H9 (cell line): ENCODE results near the gene SCFD2. TPM values are rescaled to one million over a fixed set of nuclear protein-coding genes. Genes with fewer than 3 reads are reported as not detected.

ENCODE experiments used
- DNase-seq: peaks from one replicate; pipeline ENCODE4 v3.0.0-alpha.2; 2017
- H2AFZ ChIP-seq: one replicate; pipeline ENCODE4 v1.6.1; 2013; ENCODE audit warnings: mild to moderate bottlenecking, low read length, control low read depth, moderate library complexity
- H2AK5ac ChIP-seq: 2 replicates; pipeline ENCODE4 v1.6.1; 2013; ENCODE audit warnings: low read length, control low read depth, mixed read lengths; ENCODE audit not compliant: insufficient read length
- H2BK120ac ChIP-seq: one replicate; pipeline ENCODE4 v1.6.1; 2013; ENCODE audit warnings: low read depth, mild to moderate bottlenecking, low read length, control low read depth, inconsistent platforms; ENCODE audit not compliant: poor library complexity, severe bottlenecking
- H2BK12ac ChIP-seq: 2 replicates; pipeline ENCODE4 v1.6.1; 2013; ENCODE audit warnings: low read length, control low read depth, mixed read lengths, low read depth; ENCODE audit not compliant: insufficient read length
- H2BK15ac ChIP-seq: 2 replicates; pipeline ENCODE4 v1.6.1; 2013; ENCODE audit warnings: low read depth, low read length, control low read depth
- H2BK20ac ChIP-seq: one replicate; pipeline ENCODE4 v1.6.1; 2013; ENCODE audit warnings: low read depth, mild to moderate bottlenecking, low read length, control low read depth, inconsistent platforms; ENCODE audit not compliant: poor library complexity, severe bottlenecking
- H2BK5ac ChIP-seq: 2 replicates; pipeline ENCODE4 v1.6.1; 2013; ENCODE audit warnings: low read length, control low read depth, mixed read lengths; ENCODE audit not compliant: insufficient read length
- H3K14ac ChIP-seq: 2 replicates; pipeline ENCODE4 v1.6.1; 2013; ENCODE audit warnings: low read length, control low read depth; ENCODE audit not compliant: insufficient read depth
- H3K18ac ChIP-seq: 2 replicates; pipeline ENCODE4 v1.6.1; 2013; ENCODE audit warnings: low read depth, mild to moderate bottlenecking, mixed read lengths, low read length, control low read depth; ENCODE audit not compliant: insufficient read length
- H3K23ac ChIP-seq: 2 replicates; pipeline ENCODE4 v1.6.1; 2013; ENCODE audit warnings: low read length, control low read depth, mixed read lengths, low read depth; ENCODE audit not compliant: insufficient read length
- H3K23me2 ChIP-seq: 2 replicates; pipeline ENCODE4 v1.6.1; 2013; ENCODE audit warnings: low read depth, mild to moderate bottlenecking, mixed read lengths, low read length, control low read depth; ENCODE audit not compliant: insufficient read length, poor library complexity, severe bottlenecking
- H3K27ac ChIP-seq: 2 replicates; pipeline ENCODE4 v1.5.1; 2013; ENCODE audit warnings: low read length, control low read depth, mixed read lengths, low read depth; ENCODE audit not compliant: insufficient read length
- H3K27me3 ChIP-seq: 2 replicates; pipeline ENCODE4 v1.6.1; 2013; ENCODE audit warnings: low read length, control low read depth, inconsistent platforms; ENCODE audit not compliant: insufficient read depth
- H3K4ac ChIP-seq: 2 replicates; pipeline ENCODE4 v1.6.1; 2013; ENCODE audit warnings: low read depth, mild to moderate bottlenecking, control low read depth, inconsistent platforms, low read length, moderate library complexity
- H3K4me1 ChIP-seq: 2 replicates; pipeline ENCODE4 v1.6.1; 2013; ENCODE audit warnings: low read length, control low read depth, inconsistent platforms; ENCODE audit not compliant: insufficient read depth
- H3K4me2 ChIP-seq: 2 replicates; pipeline ENCODE4 v1.6.1; 2013; ENCODE audit warnings: low read length, control low read depth, mixed read lengths; ENCODE audit not compliant: insufficient read length, insufficient read depth
- H3K56ac ChIP-seq: 2 replicates; pipeline ENCODE4 v1.6.1; 2013; ENCODE audit warnings: low read depth, mild to moderate bottlenecking, mixed read lengths, low read length, control low read depth; ENCODE audit not compliant: insufficient read length
- H3K79me1 ChIP-seq: 2 replicates; pipeline ENCODE4 v1.6.1; 2013; ENCODE audit warnings: low read depth, mild to moderate bottlenecking, moderate library complexity, low read length, control low read depth, inconsistent platforms; ENCODE audit not compliant: insufficient read depth, poor library complexity, severe bottlenecking
- H3K79me2 ChIP-seq: 2 replicates; pipeline ENCODE4 v1.6.1; 2013; ENCODE audit warnings: low read length, control low read depth, inconsistent platforms; ENCODE audit not compliant: insufficient read depth
- H3K9ac ChIP-seq: 2 replicates; pipeline ENCODE4 v1.6.1; 2013; ENCODE audit warnings: low read length, control low read depth, mixed read lengths; ENCODE audit not compliant: insufficient read length; ENCODE audit errors: extremely low read depth
- H3K9me3 ChIP-seq: one replicate; pipeline ENCODE4 v1.6.1; 2013; ENCODE audit warnings: low read depth, low read length, inconsistent platforms; ENCODE audit not compliant: control insufficient read depth
- H3T11ph ChIP-seq: one replicate; pipeline ENCODE4 v1.6.1; 2013; ENCODE audit warnings: mild to moderate bottlenecking, low read length, control low read depth, inconsistent platforms
- H4K20me1 ChIP-seq: one replicate; pipeline ENCODE4 v1.6.1; 2013; ENCODE audit not compliant: control insufficient read depth, insufficient read length, insufficient read depth
- H4K5ac ChIP-seq: 2 replicates; pipeline ENCODE4 v1.6.1; 2013; ENCODE audit warnings: low read depth, mild to moderate bottlenecking, mixed read lengths, low read length, control low read depth; ENCODE audit not compliant: insufficient read length
- H4K8ac ChIP-seq: replicated peaks from 2 replicates; pipeline ENCODE4 v1.6.1; 2013; ENCODE audit warnings: low read length, control low read depth, mixed read lengths, low read depth; ENCODE audit not compliant: insufficient read length
- H4K91ac ChIP-seq: 2 replicates; pipeline ENCODE4 v1.6.1; 2013; ENCODE audit warnings: low read depth, mild to moderate bottlenecking, moderate library complexity, mixed read lengths, low read length, control low read depth; ENCODE audit not compliant: insufficient read length
- H3K27ac Mint-ChIP-seq, 3 experiments: 2 replicates in 2 of 3; 3 replicates in 1 of 3; pipeline ENCODE4 v1.8.0; 2020 to 2021; ENCODE audit warnings: mixed read lengths in 3 of 3, mild to moderate bottlenecking in 1 of 3, moderate library complexity in 1 of 3
- H3K27me3 Mint-ChIP-seq: 2 replicates; pipeline ENCODE4 v1.8.0; 2021; ENCODE audit warnings: low read depth, mild to moderate bottlenecking, moderate library complexity, mixed read lengths
- H3K36me3 Mint-ChIP-seq, 3 experiments: 2 replicates in 2 of 3; 3 replicates in 1 of 3; pipeline ENCODE4 v1.8.0; 2020 to 2021; ENCODE audit warnings: low read depth in 3 of 3, mixed read lengths in 3 of 3; ENCODE audit not compliant: insufficient read depth in 1 of 3
- H3K4me1 Mint-ChIP-seq, 2 experiments: 2 replicates each; pipeline ENCODE4 v1.8.0; 2020; ENCODE audit warnings: mixed read lengths in 2 of 2
- H3K4me3 Mint-ChIP-seq, 2 experiments: 2 replicates in 1 of 2; 3 replicates in 1 of 2; pipeline ENCODE4 v1.8.0; 2020 to 2021; ENCODE audit warnings: mild to moderate bottlenecking in 2 of 2, mixed read lengths in 2 of 2, moderate library complexity in 1 of 2
- H3K9me3 Mint-ChIP-seq, 2 experiments: 2 replicates in 1 of 2; 3 replicates in 1 of 2; pipeline ENCODE4 v1.8.0; 2020; ENCODE audit warnings: mild to moderate bottlenecking in 2 of 2, mixed read lengths in 2 of 2, moderate library complexity in 1 of 2
- CTCF ChIP-seq: fragments of 200-600 bp; sonication (generic); conservative IDR thresholded peaks from 3 replicates; pipeline ENCODE4 v1.8.0; 2021; ENCODE audit warnings: antibody characterized with exemption, mild to moderate bottlenecking
- WGBS: extraction: QIAGEN DNeasy Blood & Tissue Kit; methylation state at CpG from one replicate; pipeline ENCODE4 v1.1.7; 2013; ENCODE audit warnings: missing lambda C conversion rate, low lambda C conversion rate, mixed read lengths; ENCODE audit not compliant: insufficient read length; ENCODE audit errors: extremely low coverage; 5-methylcytosine and 5-hydroxymethylcytosine counted together
- total RNA-seq: library from RNA; stranded (reverse); gene quantifications from 2 replicates; pipeline ENCODE4 v1.2.1, GENCODE V29; 2021

The SCFD2 gene
- total RNA-seq, 1 experiment from 2014 or later: 10.1 TPM

GRCh38 chr4:52968691-52969090 lies 397.2 kb downstream of the SCFD2 start:
- Histone ChIP-seq H2BK5ac (no peak overlapping the region), H3K79me2 (no peaks in the 10 kb centered on the region), H3K9me3 (no peaks in the 10 kb centered on the region), H4K20me1 (no peaks in the 10 kb centered on the region), H3K18ac (no peak overlapping the region), H3K56ac (no peak overlapping the region), H3K27ac (no peak overlapping the region), H3K79me1 (no peaks in the 10 kb centered on the region), H3K4ac (no peak overlapping the region), H3K4me1 (no peaks in the 10 kb centered on the region), H2BK15ac (no peak overlapping the region), H2AK5ac (no peak overlapping the region), H3K14ac (no peak overlapping the region), H2AFZ (no peak overlapping the region), H3K23me2 (no peaks in the 10 kb centered on the region), H2BK120ac (no peak overlapping the region), H4K8ac (no peak overlapping the region), H3K4me2 (no peak overlapping the region), H2BK20ac (no peak overlapping the region), H3K23ac (no peak overlapping the region), H3T11ph (no peak overlapping the region), H3K9ac (no peak overlapping the region), H2BK12ac (no peak overlapping the region), H3K27me3 (no peaks in the 10 kb centered on the region), H4K5ac (no peak overlapping the region), H4K91ac (no peak overlapping the region)
- Mint-ChIP-seq H3K4me3 (no peak overlapping the region), H3K36me3 (peaks cover 7 to 23% (median 10%) of the 10 kb centered on the region in 3 experiments), H3K27ac (no peak overlapping the region), H3K27me3 (no peaks in the 10 kb centered on the region; the same call in none of the 2 replicates), H3K4me1 (no peaks in the 10 kb centered on the region), H3K9me3 (peaks cover 13 to 23% of the 10 kb centered on the region in 2 experiments)
- DNase-seq: no peak
- WGBS: no CpG with 5 or more reads among the region's 3 CpGs
- no peak for TF ChIP-seq CTCF
